Endodermal cell (in vitro differentiated cells): ENCODE results near the gene POU2AF2. TPM values are rescaled to one million over a fixed set of nuclear protein-coding genes. Genes with fewer than 3 reads are reported as not detected.

Experiments used
- DNase-seq: peaks from one replicate; pipeline ENCODE4 v3.0.0-alpha.2; 2017
- H3K27ac ChIP-seq: 2 replicates; pipeline ENCODE4 v1.5.1; 2013; ENCODE audit warnings: mild to moderate bottlenecking, low read depth, low read length, moderate library complexity
- H3K27me3 ChIP-seq: 2 replicates; pipeline ENCODE4 v1.6.1; 2013; ENCODE audit warnings: mild to moderate bottlenecking, low read length, moderate library complexity; ENCODE audit not compliant: insufficient read depth, control insufficient read depth, poor library complexity, severe bottlenecking
- H3K36me3 ChIP-seq: 2 replicates; pipeline ENCODE4 v1.7.0; 2013; ENCODE audit warnings: mild to moderate bottlenecking, low read length, moderate library complexity; ENCODE audit not compliant: control insufficient read depth, insufficient read depth
- H3K4me1 ChIP-seq: one replicate; pipeline ENCODE4 v1.7.0; 2013; ENCODE audit warnings: low read length; ENCODE audit not compliant: control insufficient read depth, insufficient read depth
- H3K4me3 ChIP-seq: 2 replicates; pipeline ENCODE4 v1.5.1; 2013; ENCODE audit warnings: mild to moderate bottlenecking, low read length, moderate library complexity
- H3K9ac ChIP-seq: 2 replicates; pipeline ENCODE4 v1.6.1; 2013; ENCODE audit warnings: mild to moderate bottlenecking, low read length, moderate library complexity; ENCODE audit not compliant: poor library complexity, severe bottlenecking; ENCODE audit errors: extremely low read depth
- H3K9me3 ChIP-seq: 2 replicates; pipeline ENCODE4 v1.6.1; 2013; ENCODE audit warnings: mild to moderate bottlenecking, low read length, moderate library complexity; ENCODE audit not compliant: control insufficient read depth
- H3K27ac Mint-ChIP-seq: 2 replicates; pipeline ENCODE4 v1.8.0; 2020; ENCODE audit warnings: mixed read lengths
- H3K27me3 Mint-ChIP-seq: 2 replicates; pipeline ENCODE4 v1.8.0; 2021; ENCODE audit warnings: mild to moderate bottlenecking, mixed read lengths; ENCODE audit not compliant: insufficient read depth
- H3K36me3 Mint-ChIP-seq: 2 replicates; pipeline ENCODE4 v1.8.0; 2020; ENCODE audit warnings: low read depth, mixed read lengths
- H3K4me1 Mint-ChIP-seq: 2 replicates; pipeline ENCODE4 v1.8.0; 2020; ENCODE audit warnings: mixed read lengths
- H3K4me3 Mint-ChIP-seq: 2 replicates; pipeline ENCODE4 v1.8.0; 2020; ENCODE audit warnings: mild to moderate bottlenecking, moderate library complexity, mixed read lengths
- H3K9me3 Mint-ChIP-seq: 2 replicates; pipeline ENCODE4 v1.8.0; 2020; ENCODE audit warnings: mild to moderate bottlenecking, mixed read lengths
- CTCF ChIP-seq: fragments of 200-600 bp; sonication (generic); conservative IDR thresholded peaks from 2 replicates; pipeline ENCODE4 v1.5.0; 2021; ENCODE audit warnings: antibody characterized with exemption, mild to moderate bottlenecking
- WGBS, 2 experiments: methylation state at CpG; one replicate each; pipeline versions ENCODE4 v1.1.5 to v1.1.7; 2013; ENCODE audit warnings: missing lambda C conversion rate in 2 of 2, mixed read lengths in 1 of 2; ENCODE audit not compliant: insufficient coverage in 1 of 2, insufficient read length in 1 of 2; 5-methylcytosine and 5-hydroxymethylcytosine counted together
- total RNA-seq, 2 donors: library from RNA; stranded (reverse); fragmentation: NEBNext Ultra II Directional in 1 of 2; extraction: Animal tissue kit (Norgen Biotek cat#: 25700) in 1 of 2; gene quantifications; 2 replicates in 1 of 2; 3 replicates in 1 of 2; pipeline ENCODE4 v1.2.1, GENCODE V29; 2021

Gene POU2AF2
- total RNA-seq, 2 donors from 2014 or later: not detected

- no peaks in the 10 kb centered on the region for H3K4me1 Mint-ChIP-seq
- Histone ChIP-seq H3K9me3 (no peaks in the 10 kb centered on the region), H3K27me3 (no peaks in the 10 kb centered on the region), H3K36me3 (no peaks in the 10 kb centered on the region), H3K4me1 (no peaks in the 10 kb centered on the region), H3K4me3 (no peak overlapping the region), H3K27ac (no peak overlapping the region), H3K9ac (no peak overlapping the region)
- H3K4me3 Mint-ChIP-seq: no peak overlapping the region
- H3K9me3 Mint-ChIP-seq: no peaks in the 10 kb centered on the region
- TF ChIP-seq CTCF: no peak
- DNase-seq: no peak
- H3K36me3 Mint-ChIP-seq: no peaks in the 10 kb centered on the region
- 80 to 100% methylated on average over 2 of the region's 2 CpGs for WGBS, 2 experiments
- H3K27me3 Mint-ChIP-seq: peaks cover 6% of the 10 kb centered on the region
- H3K27ac Mint-ChIP-seq: no peak overlapping the region
These were observed 5.4 kb downstream of the POU2AF2 start for GRCh38 chr11:111250936-111251335.

GRCh38 chr11:111253131-111253530, 7.6 kb downstream of the POU2AF2 start:
- Mint-ChIP-seq H3K4me1 (no peaks in the 10 kb centered on the region), H3K4me3 (no peak overlapping the region), H3K27me3 (peaks cover 6% of the 10 kb centered on the region), H3K36me3 (no peaks in the 10 kb centered on the region), H3K9me3 (no peaks in the 10 kb centered on the region), H3K27ac (no peak overlapping the region)
- no peaks in the 10 kb centered on the region for H3K27me3 ChIP-seq
- H3K4me1 ChIP-seq: no peaks in the 10 kb centered on the region
- H3K9me3 ChIP-seq: no peaks in the 10 kb centered on the region
- no peak for TF ChIP-seq CTCF
- WGBS, 2 experiments: 97 to 100% methylated on average over 1 of the region's 1 CpG
- no peak for DNase-seq
- no peaks in the 10 kb centered on the region for H3K36me3 ChIP-seq
- H3K9ac ChIP-seq: no peak overlapping the region
- H3K27ac ChIP-seq: no peak overlapping the region
- no peak overlapping the region for H3K4me3 ChIP-seq

- H3K36me3 Mint-ChIP-seq: no peaks in the 10 kb centered on the region
- no peak for TF ChIP-seq CTCF
- Histone ChIP-seq H3K9ac (no peak overlapping the region), H3K4me1 (no peaks in the 10 kb centered on the region), H3K36me3 (no peaks in the 10 kb centered on the region), H3K27me3 (no peaks in the 10 kb centered on the region), H3K9me3 (no peaks in the 10 kb centered on the region), H3K4me3 (no peak overlapping the region), H3K27ac (no peak overlapping the region)
- H3K27ac Mint-ChIP-seq: no peak overlapping the region
- WGBS, 2 experiments: 89 to 93% methylated on average over 5 of the region's 5 CpGs
- H3K9me3 Mint-ChIP-seq: no peaks in the 10 kb centered on the region
- peaks cover 6% of the 10 kb centered on the region for H3K27me3 Mint-ChIP-seq
- no peak overlapping the region for H3K4me3 Mint-ChIP-seq
- no peak for DNase-seq
- no peaks in the 10 kb centered on the region for H3K4me1 Mint-ChIP-seq
These were observed 8.1 kb downstream of the POU2AF2 start for GRCh38 chr11:111253630-111254029.
